ENCODE data around the gene IGHMBP2.

The IGHMBP2 gene

GRCh38 chr11:68933605-68934320, 30.1 kb downstream of the IGHMBP2 start:
- Histone ChIP-seq H3K36me3 (peaks cover 98% of the 10 kb centered on the region), H3K4me1 (ENCODE audit: control insufficient read depth in 1 of 2, insufficient read depth in 1 of 2, low read depth in 1 of 2, low read length in 1 of 2) (peaks cover 24 to 27% of the 10 kb centered on the region in 2 experiments), H3K27me3 (no peaks in the 10 kb centered on the region), H3K4me3 (ENCODE audit: low read depth in 1 of 2, low read length in 1 of 2) (no peak overlapping the region), H3K9me3 (no peaks in the 10 kb centered on the region), H3K27ac (no peak overlapping the region)
- no peak for TF ChIP-seq CTCF (IDR thresholded peaks at IDR 0.05)

DNA sequence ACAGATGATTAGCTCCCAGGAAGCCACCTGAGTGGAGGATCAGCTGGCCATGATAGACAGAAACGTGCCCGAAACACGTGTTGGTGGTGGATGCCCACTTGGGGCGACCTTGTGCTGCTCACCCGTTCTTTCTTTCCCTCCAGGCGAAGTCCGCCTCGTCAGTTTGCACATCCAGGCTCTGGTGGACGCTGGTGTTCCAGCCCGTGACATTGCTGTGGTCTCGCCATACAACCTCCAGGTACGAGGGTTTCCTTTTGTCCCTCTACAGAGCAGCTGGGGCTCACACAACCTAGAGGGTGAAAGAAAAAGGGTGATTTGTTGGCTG, 30.6 kb downstream of the IGHMBP2 start:
- Histone ChIP-seq H3K27ac (no peak overlapping the region), H3K36me3 (peaks cover 99% of the 10 kb centered on the region), H3K4me3 (ENCODE audit: low read depth in 1 of 2, low read length in 1 of 2) (no peak overlapping the region), H3K27me3 (no peaks in the 10 kb centered on the region), H3K4me1 (ENCODE audit: control insufficient read depth in 1 of 2, insufficient read depth in 1 of 2, low read depth in 1 of 2, low read length in 1 of 2) (peaks cover 19 to 21% of the 10 kb centered on the region in 2 experiments), H3K9me3 (no peaks in the 10 kb centered on the region)
- TF ChIP-seq CTCF (IDR thresholded peaks at IDR 0.05): no peak

DNA sequence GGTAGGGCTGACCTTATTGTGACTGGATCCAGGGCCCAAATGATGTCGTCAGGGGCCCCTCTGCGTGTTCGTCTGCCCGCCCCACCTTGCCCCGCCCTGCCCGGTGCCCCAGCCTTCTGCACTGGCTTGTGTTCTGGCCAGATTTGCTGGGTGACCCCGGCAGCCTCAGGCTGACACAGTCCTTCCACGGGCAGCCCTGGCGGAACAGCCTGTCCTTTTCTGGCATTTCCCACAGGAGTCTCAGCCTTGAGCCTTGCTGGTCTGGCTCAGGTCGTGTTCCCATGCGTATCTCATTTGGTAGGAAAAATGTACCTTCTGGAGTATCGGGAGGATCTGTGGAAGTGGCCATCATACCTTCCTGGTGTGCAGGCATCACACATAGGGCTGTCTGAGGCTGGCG, 31.0 kb downstream of the IGHMBP2 start:
- no peaks in the 10 kb centered on the region for H3K27me3 ChIP-seq
- peaks cover 15 to 18% of the 10 kb centered on the region in 2 experiments for H3K4me1 ChIP-seq (ENCODE audit: control insufficient read depth in 1 of 2, insufficient read depth in 1 of 2, low read depth in 1 of 2, low read length in 1 of 2)
- H3K4me3 ChIP-seq (ENCODE audit: low read depth in 1 of 2, low read length in 1 of 2): no peak overlapping the region
- H3K9me3 ChIP-seq: no peaks in the 10 kb centered on the region
- H3K27ac ChIP-seq: no peak overlapping the region
- peaks cover 99% of the 10 kb centered on the region for H3K36me3 ChIP-seq
- no peak for TF ChIP-seq CTCF (IDR thresholded peaks at IDR 0.05)

DNA sequence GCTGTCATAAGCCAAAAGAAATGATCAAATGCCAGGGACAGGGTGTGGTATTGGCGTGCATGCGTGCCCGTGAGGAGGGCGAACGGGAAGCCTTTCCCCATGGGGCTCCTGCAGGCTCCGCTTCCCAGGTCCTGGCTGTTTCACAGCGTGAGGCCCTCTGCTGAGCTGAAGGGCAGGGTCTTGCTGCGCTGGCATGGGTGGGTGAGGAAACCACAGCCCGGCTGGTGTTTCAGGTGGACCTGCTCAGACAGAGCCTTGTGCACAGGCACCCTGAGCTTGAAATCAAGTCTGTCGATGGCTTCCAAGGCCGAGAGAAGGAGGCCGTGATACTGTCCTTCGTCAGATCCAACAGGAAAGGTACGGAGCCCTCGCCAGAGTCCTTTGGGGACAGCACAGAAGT, 31.4 kb downstream of the IGHMBP2 start:
- no peak overlapping the region for H3K4me3 ChIP-seq (ENCODE audit: low read depth in 1 of 2, low read length in 1 of 2)
- no peak for TF ChIP-seq CTCF (IDR thresholded peaks at IDR 0.05)
- H3K4me1 ChIP-seq (ENCODE audit: control insufficient read depth in 1 of 2, insufficient read depth in 1 of 2, low read depth in 1 of 2, low read length in 1 of 2): peaks cover 12 to 14% of the 10 kb centered on the region in 2 experiments
- H3K27ac ChIP-seq: no peak overlapping the region
- no peaks in the 10 kb centered on the region for H3K9me3 ChIP-seq
- no peaks in the 10 kb centered on the region for H3K27me3 ChIP-seq
- H3K36me3 ChIP-seq: peaks cover 99% of the 10 kb centered on the region

- no peaks in the 10 kb centered on the region for H3K27me3 ChIP-seq
- H3K9me3 ChIP-seq: no peaks in the 10 kb centered on the region
- no peak overlapping the region for H3K27ac ChIP-seq
- no peak for TF ChIP-seq CTCF (IDR thresholded peaks at IDR 0.05)
- no peak overlapping the region for H3K4me3 ChIP-seq (ENCODE audit: low read depth in 1 of 2, low read length in 1 of 2)
- peaks cover 6 to 7% of the 10 kb centered on the region in 2 experiments for H3K4me1 ChIP-seq (ENCODE audit: control insufficient read depth in 1 of 2, insufficient read depth in 1 of 2, low read depth in 1 of 2, low read length in 1 of 2)
- H3K36me3 ChIP-seq: peaks cover 99% of the 10 kb centered on the region
These were observed 32.0 kb downstream of the IGHMBP2 start for GRCh38 chr11:68935516-68936357.

Measured in neutrophil (primary cell).